AG09309 (cell line): ENCODE measurements around the gene MIA.

Experiments used
- DNase-seq: peaks from one replicate; pipeline ENCODE4 v3.0.0-alpha.2; 2010; ENCODE audit warnings: low read depth
- H3K4me3 ChIP-seq: 2 replicates; pipeline ENCODE4 v1.5.1; 2011; ENCODE audit warnings: mild to moderate bottlenecking, low read depth, low read length, moderate library complexity; ENCODE audit not compliant: control insufficient read depth
- TF ChIP-seq, protein P1 (sequence below): IDR thresholded peaks from 2 replicates; pipeline ENCODE4 v1.5.1; 2011; ENCODE audit warnings: mild to moderate bottlenecking, low read depth, low read length, inconsistent platforms; ENCODE audit not compliant: insufficient read depth, control insufficient read depth; ENCODE audit errors: missing control alignments

MIA gene

DNA sequence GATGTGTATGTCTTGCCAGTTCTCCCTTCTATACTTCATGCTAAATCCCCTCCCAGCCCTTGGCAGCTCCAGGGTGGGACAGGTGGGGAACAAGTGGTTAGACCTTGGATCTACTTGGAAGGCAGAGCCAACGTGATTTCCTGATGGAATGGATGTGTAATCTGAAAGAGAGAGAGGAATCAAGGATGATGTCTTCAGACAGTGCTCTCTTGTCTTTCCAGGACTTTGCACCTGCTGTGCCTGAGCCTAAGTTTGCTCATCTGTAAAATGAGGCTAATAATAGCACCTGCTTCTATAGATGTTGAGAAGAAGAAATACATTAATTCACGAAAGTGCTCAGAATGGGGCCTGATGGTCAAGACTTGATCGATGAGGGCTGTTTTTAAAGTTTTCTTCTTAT is 16.7 kb downstream of the MIA start:
- H3K4me3 ChIP-seq, result no peak overlapping the region
- TF ChIP-seq, protein P1, sequence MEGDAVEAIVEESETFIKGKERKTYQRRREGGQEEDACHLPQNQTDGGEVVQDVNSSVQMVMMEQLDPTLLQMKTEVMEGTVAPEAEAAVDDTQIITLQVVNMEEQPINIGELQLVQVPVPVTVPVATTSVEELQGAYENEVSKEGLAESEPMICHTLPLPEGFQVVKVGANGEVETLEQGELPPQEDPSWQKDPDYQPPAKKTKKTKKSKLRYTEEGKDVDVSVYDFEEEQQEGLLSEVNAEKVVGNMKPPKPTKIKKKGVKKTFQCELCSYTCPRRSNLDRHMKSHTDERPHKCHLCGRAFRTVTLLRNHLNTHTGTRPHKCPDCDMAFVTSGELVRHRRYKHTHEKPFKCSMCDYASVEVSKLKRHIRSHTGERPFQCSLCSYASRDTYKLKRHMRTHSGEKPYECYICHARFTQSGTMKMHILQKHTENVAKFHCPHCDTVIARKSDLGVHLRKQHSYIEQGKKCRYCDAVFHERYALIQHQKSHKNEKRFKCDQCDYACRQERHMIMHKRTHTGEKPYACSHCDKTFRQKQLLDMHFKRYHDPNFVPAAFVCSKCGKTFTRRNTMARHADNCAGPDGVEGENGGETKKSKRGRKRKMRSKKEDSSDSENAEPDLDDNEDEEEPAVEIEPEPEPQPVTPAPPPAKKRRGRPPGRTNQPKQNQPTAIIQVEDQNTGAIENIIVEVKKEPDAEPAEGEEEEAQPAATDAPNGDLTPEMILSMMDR, result no peak
- DNase-seq, result no peak

DNA sequence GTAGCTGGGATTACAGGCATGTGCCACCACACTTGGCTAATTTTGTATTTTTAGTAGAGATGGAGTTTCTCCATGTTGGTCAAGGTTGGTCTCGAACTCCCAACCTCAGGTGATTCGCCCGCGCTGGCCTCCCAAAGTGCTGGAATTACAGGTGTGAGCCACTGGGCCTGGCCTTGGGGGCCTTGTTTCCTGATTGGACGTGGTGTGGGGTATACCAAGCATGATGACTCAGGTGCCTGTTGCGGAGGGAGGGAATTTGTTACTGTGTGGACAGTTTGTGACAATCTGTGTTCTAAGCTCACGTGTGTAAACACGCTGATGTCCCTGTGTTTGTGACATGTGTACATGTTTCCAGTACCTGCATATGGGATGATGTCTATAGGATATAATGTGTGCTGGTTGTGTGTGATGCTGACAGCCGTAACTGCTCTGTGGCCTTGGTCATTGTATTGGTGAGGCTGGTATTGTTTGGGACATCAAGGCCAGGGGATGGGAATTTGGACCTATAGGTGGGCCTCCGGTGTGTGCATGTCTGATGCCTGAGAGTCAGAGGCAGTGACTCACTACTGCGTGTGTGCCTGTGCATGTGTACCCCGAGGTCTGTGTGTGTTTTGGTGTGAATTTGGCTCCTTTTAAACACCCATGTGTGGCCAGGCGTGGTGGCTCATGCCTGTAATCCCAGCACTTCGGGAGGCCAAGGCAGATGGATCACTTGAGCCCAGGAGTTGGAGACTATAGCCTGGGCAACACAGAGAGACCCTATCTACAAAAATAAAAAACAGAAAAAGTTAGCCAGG is 22.0 kb downstream of the MIA start:
- no peak overlapping the region for H3K4me3 ChIP-seq
- TF ChIP-seq, protein P1, result no peak
- DNase-seq, result no peak

DNA sequence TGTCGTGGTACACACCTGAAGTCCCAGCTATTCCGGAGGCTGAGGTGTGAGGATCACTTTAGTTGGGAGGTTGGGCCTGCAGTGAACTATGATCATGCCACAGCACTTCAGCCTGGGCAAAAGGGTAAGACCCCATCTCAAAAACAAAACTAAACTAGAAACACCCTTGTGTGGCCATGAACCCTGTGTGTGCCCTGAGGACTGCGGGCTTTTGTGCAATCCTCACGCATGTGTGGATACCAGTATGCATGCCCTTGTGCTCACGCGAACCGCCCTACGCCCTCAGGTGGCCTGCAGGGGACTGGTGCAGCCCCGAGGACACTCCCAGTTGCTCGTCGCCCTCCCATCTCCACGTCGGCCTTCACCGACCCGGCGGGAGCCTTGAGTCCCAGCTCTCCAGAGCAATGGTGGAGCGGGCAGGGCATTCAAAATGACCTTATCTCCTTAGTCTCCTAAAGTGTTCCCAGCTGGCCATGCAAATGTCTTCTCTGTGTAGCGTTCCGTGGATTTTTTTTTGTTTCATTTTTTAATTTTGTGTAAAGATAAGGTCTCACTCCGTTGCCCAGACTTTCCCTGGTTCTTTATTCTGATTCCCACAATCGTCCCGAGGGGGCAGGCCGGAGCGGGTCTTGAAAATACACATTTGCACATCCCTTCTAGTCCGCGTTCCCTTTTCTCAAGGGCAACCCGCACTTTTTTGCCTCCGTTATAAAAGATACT is 22.8 kb downstream of the MIA start:
- no peak for DNase-seq
- peak overlapping the region; percentile 45 for H3K4me3 ChIP-seq
- TF ChIP-seq, protein P1, result peak; percentile 42

DNA sequence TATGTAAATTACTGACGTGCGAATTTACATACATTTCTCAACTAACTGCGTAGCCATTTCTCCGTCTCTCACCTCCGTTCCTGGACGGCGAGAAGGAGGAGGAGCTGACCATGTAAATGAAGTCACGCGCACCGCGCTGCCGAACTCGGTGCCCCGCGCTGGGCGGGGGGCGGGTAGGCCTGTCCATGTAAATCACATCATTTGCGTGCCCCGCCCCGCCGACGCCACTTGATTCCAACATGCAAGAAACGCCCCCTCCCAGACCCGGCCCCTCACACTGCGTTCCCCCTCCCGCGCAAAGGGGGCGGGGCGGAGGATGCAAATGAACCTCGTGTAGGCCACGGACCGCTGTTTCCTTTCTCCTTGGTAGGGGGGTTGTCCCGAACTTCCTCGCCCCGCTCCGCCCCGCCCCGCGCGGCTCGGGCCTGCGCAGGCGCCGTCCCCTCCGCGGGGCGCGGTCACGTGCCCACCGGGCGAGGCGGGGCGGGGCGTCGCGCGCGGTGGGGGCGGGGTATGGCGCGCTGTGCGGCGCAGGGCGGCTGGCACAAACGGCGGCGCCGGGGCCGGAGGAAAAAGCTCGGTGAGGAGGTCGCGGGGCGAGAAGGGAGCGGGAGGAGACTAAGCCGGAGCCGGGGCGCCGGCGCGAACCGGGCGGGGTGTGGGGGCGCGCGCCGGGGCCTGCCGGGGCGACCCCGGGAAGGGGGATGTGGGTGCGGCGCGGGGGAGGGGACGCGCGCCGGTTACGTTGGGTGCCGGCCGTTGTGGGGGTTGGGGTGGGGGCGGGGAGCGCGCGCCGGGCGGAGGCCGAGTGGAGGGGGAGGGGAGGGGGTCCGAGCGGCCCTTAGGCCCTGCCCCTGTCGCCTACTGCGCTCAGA is 23.6 kb downstream of the MIA start, which contains the start of gene EGLN2:
EGLN2 (plus strand) TSS at position 509 of the 875 bp plus-strand sequence. CDS start 1,382 bp downstream, outside the sequence.
- TF ChIP-seq, protein P1, result no peak
- peak within 1 kb of the TSS; percentile 98 for H3K4me3 ChIP-seq
- DNase-seq, result peak; percentile 96

DNA sequence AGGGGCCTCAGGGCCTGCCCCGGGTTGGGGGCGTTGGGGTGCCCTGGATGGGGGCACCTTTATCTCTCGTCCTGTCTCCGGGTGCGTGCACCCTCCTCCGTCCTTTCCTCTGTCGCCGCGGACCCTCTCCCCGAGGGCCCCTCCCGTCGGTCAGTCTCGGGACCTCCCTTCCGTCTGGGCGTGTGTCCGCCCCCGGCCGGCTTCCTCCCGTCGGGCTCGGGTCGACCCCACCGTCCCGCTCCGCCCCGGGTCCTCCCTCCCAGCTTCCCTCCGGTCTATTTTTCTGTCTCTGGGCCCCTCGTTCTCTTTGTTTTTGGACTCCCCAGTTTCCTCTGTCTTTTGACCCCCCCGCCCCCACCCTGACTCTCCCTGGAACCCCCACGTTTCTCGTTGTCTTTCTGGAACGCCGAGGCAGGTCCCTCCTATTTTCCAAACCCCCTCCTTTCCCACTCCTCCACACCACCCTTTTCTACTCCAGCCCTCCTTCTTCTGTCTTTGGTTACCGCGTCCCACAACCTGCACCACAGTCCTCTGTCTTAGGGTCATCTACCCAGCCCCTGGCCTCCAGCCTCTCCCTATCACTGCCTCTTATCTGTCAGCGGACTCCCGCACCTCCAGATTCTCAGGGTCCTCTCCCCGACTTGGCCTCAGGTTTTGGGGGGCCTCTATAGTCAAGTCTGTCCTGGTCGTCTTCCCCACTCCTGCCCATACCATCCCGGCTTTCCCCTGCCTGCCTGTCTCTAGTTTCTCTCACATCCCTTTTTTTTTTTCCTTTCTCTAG is 24.4 kb downstream of the MIA start:
- no peak for DNase-seq
- H3K4me3 ChIP-seq, result peak overlapping the region; percentile 98
- TF ChIP-seq, protein P1, result no peak
